Activated CD4-positive, alpha-beta T cell treated with anti-CD3 and anti-CD28 coated beads for 36 hours (primary cell): ENCODE results near the gene TIAM1. TPM values are rescaled to one million over a fixed set of nuclear protein-coding genes. Genes with fewer than 3 reads are reported as not detected.

Experiments used
- ATAC-seq: fragments of 200-7000 bp; cut with Tn5 transposase; one replicate; pipeline ENCODE4 v1.10.0; 2021; ENCODE audit warnings: mild to moderate bottlenecking, moderate library complexity
- CTCF ChIA-PET: fragments of 350-600 bp; sonication (Branson Sonifier 250); formaldehyde crosslinking; loops from one replicate; lab custom pipeline; 2021; ENCODE audit warnings: antibody characterized with exemption; lab: Charles Lee
- POLR2A ChIA-PET: fragments of 350-600 bp; sonication (Branson Sonifier 250); formaldehyde crosslinking; loops from one replicate; lab custom pipeline; 2021; ENCODE audit warnings: antibody characterized with exemption, inconsistent platforms; lab: Charles Lee
- DNase-seq: peaks from one replicate; pipeline ENCODE4 v3.0.0-alpha.2; 2020
- H3K27ac Mint-ChIP-seq: one replicate; pipeline ENCODE4 v1.8.0; 2021; ENCODE audit warnings: mixed read lengths
- H3K27me3 Mint-ChIP-seq: one replicate; pipeline ENCODE4 v1.8.0; 2021; ENCODE audit warnings: mixed read lengths
- H3K36me3 Mint-ChIP-seq: one replicate; pipeline ENCODE4 v1.8.0; 2021; ENCODE audit warnings: low read depth, mixed read lengths
- H3K4me1 Mint-ChIP-seq: one replicate; pipeline ENCODE4 v1.8.0; 2021; ENCODE audit warnings: mixed read lengths
- H3K4me3 Mint-ChIP-seq: one replicate; pipeline ENCODE4 v1.8.0; 2021; ENCODE audit warnings: mild to moderate bottlenecking, moderate library complexity, mixed read lengths
- H3K9me3 Mint-ChIP-seq: one replicate; pipeline ENCODE4 v1.8.0; 2021; ENCODE audit warnings: low read depth, mixed read lengths
- intact Hi-C, 2 experiments: fragments of 100-400 bp; cut with DNase I in 1 of 2; cut with micrococcal nuclease in 1 of 2; formaldehyde crosslinking; loops; one replicate each; pipeline versions ENCODE4 v1.14.2 to v1.15.1; 2022 to 2024; cut with DNase I, micrococcal nuclease
- total RNA-seq, 2 experiments: library from RNA; stranded (reverse); gene quantifications; one replicate each; pipeline ENCODE4 v1.2.3, GENCODE V29; 2021

The TIAM1 gene, protein sequence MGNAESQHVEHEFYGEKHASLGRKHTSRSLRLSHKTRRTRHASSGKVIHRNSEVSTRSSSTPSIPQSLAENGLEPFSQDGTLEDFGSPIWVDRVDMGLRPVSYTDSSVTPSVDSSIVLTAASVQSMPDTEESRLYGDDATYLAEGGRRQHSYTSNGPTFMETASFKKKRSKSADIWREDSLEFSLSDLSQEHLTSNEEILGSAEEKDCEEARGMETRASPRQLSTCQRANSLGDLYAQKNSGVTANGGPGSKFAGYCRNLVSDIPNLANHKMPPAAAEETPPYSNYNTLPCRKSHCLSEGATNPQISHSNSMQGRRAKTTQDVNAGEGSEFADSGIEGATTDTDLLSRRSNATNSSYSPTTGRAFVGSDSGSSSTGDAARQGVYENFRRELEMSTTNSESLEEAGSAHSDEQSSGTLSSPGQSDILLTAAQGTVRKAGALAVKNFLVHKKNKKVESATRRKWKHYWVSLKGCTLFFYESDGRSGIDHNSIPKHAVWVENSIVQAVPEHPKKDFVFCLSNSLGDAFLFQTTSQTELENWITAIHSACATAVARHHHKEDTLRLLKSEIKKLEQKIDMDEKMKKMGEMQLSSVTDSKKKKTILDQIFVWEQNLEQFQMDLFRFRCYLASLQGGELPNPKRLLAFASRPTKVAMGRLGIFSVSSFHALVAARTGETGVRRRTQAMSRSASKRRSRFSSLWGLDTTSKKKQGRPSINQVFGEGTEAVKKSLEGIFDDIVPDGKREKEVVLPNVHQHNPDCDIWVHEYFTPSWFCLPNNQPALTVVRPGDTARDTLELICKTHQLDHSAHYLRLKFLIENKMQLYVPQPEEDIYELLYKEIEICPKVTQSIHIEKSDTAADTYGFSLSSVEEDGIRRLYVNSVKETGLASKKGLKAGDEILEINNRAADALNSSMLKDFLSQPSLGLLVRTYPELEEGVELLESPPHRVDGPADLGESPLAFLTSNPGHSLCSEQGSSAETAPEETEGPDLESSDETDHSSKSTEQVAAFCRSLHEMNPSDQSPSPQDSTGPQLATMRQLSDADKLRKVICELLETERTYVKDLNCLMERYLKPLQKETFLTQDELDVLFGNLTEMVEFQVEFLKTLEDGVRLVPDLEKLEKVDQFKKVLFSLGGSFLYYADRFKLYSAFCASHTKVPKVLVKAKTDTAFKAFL (N-terminal part only)
- 10 to 100 TPM; 60.7 to 72.6 TPM for total RNA-seq

DNA sequence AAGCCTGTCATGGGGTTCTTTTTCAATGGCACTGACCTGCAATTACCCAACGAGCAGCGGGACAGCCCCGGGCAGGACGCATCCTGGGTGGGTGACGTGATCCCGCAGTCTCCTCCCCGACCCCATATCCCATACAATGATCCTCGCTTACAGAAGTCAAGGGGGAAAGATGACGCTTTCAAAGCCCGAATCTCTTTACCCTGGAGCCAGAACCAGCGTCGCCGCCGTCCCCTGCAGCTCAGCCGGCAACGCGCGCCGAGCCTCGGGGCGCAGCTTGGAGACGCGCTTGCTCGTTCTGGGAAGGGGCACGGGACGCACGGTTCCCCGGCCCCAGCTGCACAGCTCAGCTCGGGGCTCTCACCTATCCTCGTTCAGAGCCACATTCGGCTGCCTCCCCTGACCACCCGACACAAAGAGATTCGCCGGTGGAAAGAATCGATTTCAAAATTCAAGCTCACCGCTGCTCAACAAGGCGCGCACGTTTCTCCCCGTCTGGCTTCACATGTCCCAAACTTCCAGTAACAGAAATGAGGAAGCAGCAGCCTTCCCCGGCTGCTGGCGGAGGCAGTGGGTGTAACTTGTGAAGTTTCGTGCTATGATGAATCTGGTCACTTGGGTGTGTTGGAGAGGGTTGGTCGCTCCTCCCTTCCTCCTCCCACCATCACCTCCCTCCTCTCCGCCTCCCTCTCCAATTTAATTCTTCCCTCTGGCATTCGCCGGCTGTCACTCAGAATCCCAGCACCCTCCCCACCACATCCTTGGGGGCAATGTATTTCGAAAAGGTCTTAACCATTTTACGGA lies at the start of gene TIAM1:
TSS of gene TIAM1 (minus strand) at position 582 of the 801 bp plus-strand sequence. CDS start 77,289 bp downstream, outside the sequence.
- Mint-ChIP-seq H3K4me3 (peak within 1 kb of the TSS; percentile 85), H3K36me3 (peaks cover 7% of the 10 kb centered on the region), H3K9me3 (no peaks in the 10 kb centered on the region), H3K4me1 (peaks cover 56% of the 10 kb centered on the region), H3K27me3 (peaks cover 5% of the 10 kb centered on the region), H3K27ac (peak within 1 kb of the TSS; percentile 93)
- intact Hi-C loops: no loop called here
- ChIA-PET CTCF (interaction anchor here (0.9 to 1.8 kb wide), 4 partner anchors 9 to 144 kb away, joined by 3 to 10 read pairs (median 6); no protein-coding TSS in a partner anchor), POLR2A (interaction anchor here (0.7 to 1.9 kb wide), 4 partner anchors 10 to 215 kb away, joined by 3 to 7 read pairs (median 4); no protein-coding TSS in a partner anchor)
- ATAC-seq: peak; percentile 36
- DNase-seq: peak; percentile 61

DNA sequence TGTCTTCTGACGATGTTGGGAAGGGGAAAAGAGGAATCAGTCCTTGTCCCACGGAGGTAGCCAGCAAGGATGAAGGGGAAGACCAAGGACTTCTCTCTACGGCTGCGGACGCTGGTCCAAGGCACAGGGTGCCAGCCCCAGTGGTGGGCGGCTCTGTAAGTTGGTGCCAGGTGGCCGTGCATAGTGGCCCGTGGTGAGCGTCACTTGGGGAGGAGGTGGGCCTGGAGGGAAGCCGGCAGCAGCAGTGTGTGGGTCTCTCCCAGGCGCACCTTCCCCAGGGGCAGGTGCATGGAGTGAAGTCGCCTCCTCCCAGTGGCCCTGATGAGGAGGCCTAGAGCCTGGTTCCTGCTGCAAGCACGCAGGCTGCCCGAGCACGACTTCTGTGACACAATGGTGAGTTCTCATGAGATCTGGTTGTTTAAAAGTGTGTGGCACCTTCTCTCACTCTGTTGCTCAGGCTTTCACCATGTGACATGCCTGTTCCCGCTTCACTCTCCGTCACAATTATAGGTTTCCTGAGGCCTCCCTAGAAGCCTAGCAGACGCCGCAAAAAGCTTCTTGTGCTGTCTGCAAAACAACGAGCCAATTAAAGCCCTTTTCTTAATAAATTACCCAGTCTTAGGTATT lies 43.6 kb upstream of the TIAM1 start:
- no peaks in the 10 kb centered on the region for H3K9me3 Mint-ChIP-seq
- no peaks in the 10 kb centered on the region for H3K36me3 Mint-ChIP-seq
- H3K4me1 Mint-ChIP-seq: peaks cover 2% of the 10 kb centered on the region
- H3K27me3 Mint-ChIP-seq: no peaks in the 10 kb centered on the region
- no peak overlapping the region for H3K27ac Mint-ChIP-seq
- ATAC-seq (no peak), DNase-seq (no peak)
- intact Hi-C loops: no loop called here
- no peak overlapping the region for H3K4me3 Mint-ChIP-seq
- ChIA-PET CTCF (no interaction called here), POLR2A (no interaction called here)

DNA sequence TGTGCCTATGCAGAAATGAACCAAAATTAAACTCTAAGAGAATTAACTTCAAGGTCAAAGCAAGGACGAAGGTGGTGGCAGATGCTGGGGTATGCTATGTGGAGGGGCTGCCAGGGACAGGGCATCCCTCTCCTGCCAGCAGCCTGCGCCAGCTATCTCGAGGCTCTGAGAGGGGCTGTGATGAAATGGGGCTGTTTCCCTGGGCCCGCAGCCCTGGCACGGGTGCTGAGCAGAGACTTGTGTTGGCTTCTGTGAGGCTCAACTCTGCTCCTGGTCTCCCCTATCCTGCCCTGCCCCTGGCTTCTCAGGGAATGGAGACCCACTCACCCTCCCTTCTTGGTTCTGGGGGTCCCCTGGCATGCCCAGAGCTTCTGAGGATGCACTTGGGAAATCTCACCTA lies 41.9 kb upstream of the TIAM1 start:
- H3K36me3 Mint-ChIP-seq: no peaks in the 10 kb centered on the region
- intact Hi-C loops: no loop called here
- H3K4me3 Mint-ChIP-seq: no peak overlapping the region
- POLR2A ChIA-PET: no interaction called here
- no peaks in the 10 kb centered on the region for H3K9me3 Mint-ChIP-seq
- CTCF ChIA-PET: interaction anchor here (0.8 kb wide), 1 partner anchor 26 kb away, joined by 4 read pairs; no protein-coding TSS in a partner anchor
- no peak overlapping the region for H3K27ac Mint-ChIP-seq
- H3K27me3 Mint-ChIP-seq: peaks cover 2% of the 10 kb centered on the region
- DNase-seq (no peak), ATAC-seq (no peak)
- peaks cover 8% of the 10 kb centered on the region for H3K4me1 Mint-ChIP-seq

DNA sequence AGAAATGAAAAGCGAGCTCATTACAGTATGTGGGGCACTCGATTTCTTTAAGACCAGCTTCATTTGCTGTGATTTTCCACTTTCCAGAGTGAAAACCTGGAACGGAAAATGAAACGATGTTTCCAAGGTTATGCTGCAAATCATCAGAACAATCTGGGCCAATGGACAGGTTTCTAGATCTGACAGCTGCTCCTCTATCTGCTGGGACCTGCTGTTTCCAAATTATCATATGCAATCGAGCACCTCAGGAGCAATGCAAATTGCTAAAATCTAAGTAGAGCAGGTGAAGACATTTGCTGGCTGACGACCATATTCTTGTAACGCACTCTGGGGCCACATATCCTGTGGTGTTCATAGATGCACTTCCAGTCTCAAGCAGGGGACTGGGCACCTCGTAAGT lies 39.7 kb upstream of the TIAM1 start:
- Mint-ChIP-seq H3K27ac (no peak overlapping the region), H3K4me3 (no peak overlapping the region), H3K4me1 (peaks cover 8% of the 10 kb centered on the region), H3K27me3 (peaks cover 2% of the 10 kb centered on the region), H3K36me3 (no peaks in the 10 kb centered on the region), H3K9me3 (no peaks in the 10 kb centered on the region)
- ATAC-seq (no peak), DNase-seq (no peak)
- ChIA-PET POLR2A (no interaction called here), CTCF (no interaction called here)
- intact Hi-C loops: no loop called here

DNA sequence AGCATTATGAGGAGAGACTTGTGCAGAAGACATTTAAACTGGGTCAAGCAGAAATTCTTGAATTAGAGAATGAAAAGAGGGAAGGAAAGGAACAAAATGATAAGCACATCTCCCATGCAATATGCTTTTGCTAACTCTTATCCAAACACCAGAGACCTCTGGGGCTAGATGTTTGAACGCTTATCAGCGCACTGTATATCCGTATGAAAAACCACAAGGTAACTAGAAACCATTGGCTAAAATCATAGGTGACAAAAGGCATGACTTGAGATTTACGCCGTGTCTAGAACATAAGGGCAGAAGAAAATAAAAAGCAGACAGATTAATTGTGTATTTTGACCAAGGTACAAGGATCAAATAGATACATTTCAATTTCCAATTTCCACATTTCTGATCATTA lies 38.0 kb upstream of the TIAM1 start:
- no peaks in the 10 kb centered on the region for H3K36me3 Mint-ChIP-seq
- ChIA-PET POLR2A (no interaction called here), CTCF (no interaction called here)
- no peak overlapping the region for H3K4me3 Mint-ChIP-seq
- ATAC-seq (no peak), DNase-seq (no peak)
- intact Hi-C loops: no loop called here
- no peaks in the 10 kb centered on the region for H3K9me3 Mint-ChIP-seq
- peaks cover 2% of the 10 kb centered on the region for H3K27me3 Mint-ChIP-seq
- H3K27ac Mint-ChIP-seq: no peak overlapping the region
- peaks cover 8% of the 10 kb centered on the region for H3K4me1 Mint-ChIP-seq

DNA sequence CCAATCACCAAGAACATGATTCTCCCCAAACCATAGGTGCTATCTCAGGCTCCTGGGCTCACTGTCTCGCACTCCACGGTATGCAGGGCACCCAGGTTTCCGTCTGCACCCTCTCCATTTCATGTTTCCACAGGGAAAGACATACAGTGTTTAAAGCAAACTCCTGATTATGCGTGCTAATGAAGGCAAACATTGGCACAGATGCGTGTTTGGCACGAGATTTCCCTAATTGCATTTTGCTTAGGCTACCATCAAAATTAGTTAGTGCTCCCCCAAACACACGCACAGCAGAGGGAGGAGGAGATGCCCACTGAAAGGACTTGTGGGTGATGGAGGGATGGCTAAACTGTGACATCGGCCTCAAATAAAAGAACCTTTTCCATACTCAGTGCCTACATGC lies 32.2 kb upstream of the TIAM1 start:
- H3K36me3 Mint-ChIP-seq: no peaks in the 10 kb centered on the region
- ChIA-PET CTCF (no interaction called here), POLR2A (no interaction called here)
- no peak overlapping the region for H3K27ac Mint-ChIP-seq
- no peaks in the 10 kb centered on the region for H3K9me3 Mint-ChIP-seq
- DNase-seq: no peak
- no peaks in the 10 kb centered on the region for H3K27me3 Mint-ChIP-seq
- intact Hi-C loops: no loop called here
- H3K4me3 Mint-ChIP-seq: no peak overlapping the region
- H3K4me1 Mint-ChIP-seq: no peaks in the 10 kb centered on the region
- no peak for ATAC-seq

DNA sequence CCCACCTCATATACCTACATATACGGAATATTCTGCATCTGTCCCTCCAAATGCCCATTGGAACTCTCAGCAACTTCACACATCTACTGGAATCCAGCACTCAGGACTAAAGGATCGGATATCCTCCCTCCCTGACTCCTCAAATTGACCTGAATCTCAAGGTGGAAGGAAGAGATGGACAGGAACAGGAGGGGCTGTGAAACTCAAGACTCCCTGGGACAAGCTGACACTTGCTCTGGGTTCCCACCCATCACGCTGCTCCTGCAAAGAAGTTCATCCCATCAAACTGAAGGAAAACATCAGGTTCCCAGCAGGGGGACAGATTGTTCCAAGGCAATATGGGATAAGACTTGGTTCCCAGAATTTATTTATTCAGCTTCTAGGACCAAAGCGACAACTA lies 30.3 kb upstream of the TIAM1 start:
- Mint-ChIP-seq H3K4me3 (no peak overlapping the region), H3K27me3 (no peaks in the 10 kb centered on the region), H3K36me3 (no peaks in the 10 kb centered on the region), H3K27ac (no peak overlapping the region), H3K9me3 (no peaks in the 10 kb centered on the region), H3K4me1 (peaks cover 2% of the 10 kb centered on the region)
- intact Hi-C loops: no loop called here
- POLR2A ChIA-PET: no interaction called here
- CTCF ChIA-PET: interaction anchor here (0.5 to 1.0 kb wide), 3 partner anchors 48 to 260 kb away, joined by 3 to 4 read pairs (median 3); no protein-coding TSS in a partner anchor
- ATAC-seq (no peak), DNase-seq (no peak)

DNA sequence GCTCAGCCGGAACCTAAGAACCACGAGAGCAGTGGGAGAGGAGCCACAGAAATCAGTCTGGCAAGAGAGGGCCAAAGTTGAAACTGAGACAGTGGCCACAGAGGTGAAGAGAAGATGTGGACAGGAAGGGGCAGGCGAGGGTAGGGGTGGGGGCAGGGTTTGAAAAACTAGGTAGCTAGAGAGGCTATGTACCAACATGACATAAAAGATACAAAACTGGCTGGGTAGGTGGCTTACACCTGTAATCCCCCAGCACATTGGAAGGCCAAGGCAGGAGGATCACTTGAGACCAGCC lies 28.4 kb upstream of the TIAM1 start:
- Mint-ChIP-seq H3K27me3 (no peaks in the 10 kb centered on the region), H3K9me3 (no peaks in the 10 kb centered on the region), H3K27ac (no peak overlapping the region), H3K4me3 (no peak overlapping the region), H3K4me1 (peaks cover 5% of the 10 kb centered on the region), H3K36me3 (no peaks in the 10 kb centered on the region)
- POLR2A ChIA-PET: no interaction called here
- ATAC-seq (no peak), DNase-seq (no peak)
- CTCF ChIA-PET: no interaction called here
- intact Hi-C loops: no loop called here

DNA sequence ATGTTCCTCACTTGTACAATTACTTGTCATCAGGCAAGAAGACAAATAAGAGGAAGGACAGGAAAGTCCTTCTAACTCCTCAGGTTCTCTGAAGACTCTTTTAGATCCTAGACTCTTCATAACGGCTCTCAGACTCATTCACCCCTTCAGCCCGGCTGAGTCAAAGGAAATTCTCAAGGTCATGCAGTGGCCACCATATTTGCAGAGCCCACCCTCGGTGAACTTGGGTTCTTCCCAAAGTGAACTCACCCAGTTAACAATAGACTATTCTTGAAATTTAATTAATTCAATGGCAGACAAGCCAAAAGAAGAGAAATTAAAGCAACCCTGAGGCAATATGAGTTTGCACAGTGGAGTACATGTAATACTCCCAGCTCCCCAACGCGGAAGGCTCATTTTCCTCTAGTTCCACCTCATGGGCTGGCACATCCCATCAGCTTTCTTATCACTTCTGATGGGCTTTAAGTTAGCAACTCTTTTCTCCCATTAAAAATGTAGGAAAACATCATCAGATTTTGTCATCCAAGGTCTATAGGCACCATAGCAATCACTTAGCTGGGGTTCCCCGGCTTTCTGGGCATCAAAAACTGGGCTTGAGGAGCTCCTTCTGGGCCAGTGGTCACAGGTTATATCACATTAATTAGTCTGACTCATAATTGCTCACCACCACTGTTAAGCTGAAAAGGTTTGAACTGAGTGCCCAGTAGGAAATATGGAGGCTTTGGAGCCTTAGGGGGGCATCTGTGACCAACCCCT lies 27.8 kb upstream of the TIAM1 start:
- POLR2A ChIA-PET: no interaction called here
- Mint-ChIP-seq H3K27me3 (no peaks in the 10 kb centered on the region), H3K36me3 (no peaks in the 10 kb centered on the region), H3K4me1 (peaks cover 8% of the 10 kb centered on the region), H3K9me3 (no peaks in the 10 kb centered on the region), H3K27ac (no peak overlapping the region), H3K4me3 (no peak overlapping the region)
- DNase-seq: no peak
- no peak for ATAC-seq
- CTCF ChIA-PET: no interaction called here
- intact Hi-C loops: no loop called here

DNA sequence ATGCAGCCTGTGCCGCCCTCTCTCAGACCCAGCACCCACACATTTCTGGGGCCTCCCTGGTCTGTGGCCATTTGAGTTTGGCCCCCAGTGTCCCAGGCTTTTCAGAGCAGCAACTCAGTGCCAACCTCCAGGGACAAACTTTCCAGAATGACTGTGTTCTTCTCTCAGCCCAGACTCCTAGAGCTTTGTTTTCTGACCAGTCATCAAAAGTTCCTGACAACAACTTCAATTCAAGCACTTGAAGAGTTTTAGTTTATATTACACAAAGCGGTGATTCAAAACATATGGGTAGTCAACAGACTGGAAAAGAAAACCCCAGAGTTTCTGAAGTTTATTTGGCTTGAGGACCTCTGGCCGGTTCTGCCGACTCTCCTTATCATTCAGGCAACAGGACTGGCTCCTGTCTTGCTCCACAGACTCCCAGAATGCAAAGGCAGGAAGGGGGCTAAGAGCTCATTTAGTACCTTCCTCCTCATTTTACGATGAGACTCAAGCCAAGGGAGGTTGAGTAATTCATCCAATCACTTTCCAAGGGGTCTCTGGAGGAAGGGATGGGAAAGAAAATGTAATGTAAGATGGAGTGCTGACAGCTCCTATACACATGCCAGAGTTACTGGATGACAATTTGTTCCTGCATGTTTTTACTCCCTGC lies 27.0 kb upstream of the TIAM1 start:
- Mint-ChIP-seq H3K27ac (no peak overlapping the region), H3K4me1 (peaks cover 17% of the 10 kb centered on the region), H3K9me3 (no peaks in the 10 kb centered on the region), H3K36me3 (no peaks in the 10 kb centered on the region), H3K4me3 (no peak overlapping the region), H3K27me3 (no peaks in the 10 kb centered on the region)
- CTCF ChIA-PET: no interaction called here
- POLR2A ChIA-PET: no interaction called here
- intact Hi-C loops: no loop called here
- ATAC-seq (no peak), DNase-seq (no peak)
